HEK293T (cell line): ENCODE results near the gene PPP2R5C.

ENCODE experiments used
- ARNT ChIP-seq: fragments of 450-650 bp; IDR thresholded peaks from 2 replicates; pipeline ENCODE4 v1.6.1; 2017; ENCODE audit warnings: mild to moderate bottlenecking
- BHLHE40 ChIP-seq: fragments of 450-650 bp; IDR thresholded peaks from 2 replicates; pipeline ENCODE4 v1.6.1; 2016; ENCODE audit warnings: mild to moderate bottlenecking, moderate library complexity, borderline replicate concordance
- CTBP1 ChIP-seq: fragments of 450-650 bp; IDR thresholded peaks from 2 replicates; pipeline ENCODE4 v1.6.1; 2016; ENCODE audit warnings: borderline replicate concordance
- ELF4 ChIP-seq: fragments of 450-650 bp; IDR thresholded peaks from 2 replicates; pipeline ENCODE4 v1.6.1; 2017; ENCODE audit warnings: antibody characterized with exemption
- FOXA1 ChIP-seq: fragments of 450-650 bp; IDR thresholded peaks from 2 replicates; pipeline ENCODE4 v1.6.1; 2016; ENCODE audit warnings: mild to moderate bottlenecking
- FOXM1 ChIP-seq: fragments of 450-650 bp; IDR thresholded peaks from 2 replicates; pipeline ENCODE4 v1.6.1; 2017; ENCODE audit warnings: mild to moderate bottlenecking, borderline replicate concordance
- HDGF ChIP-seq: fragments of 450-650 bp; IDR thresholded peaks from 2 replicates; pipeline ENCODE4 v1.6.1; 2017; ENCODE audit warnings: antibody characterized with exemption, borderline replicate concordance
- LEF1 ChIP-seq: fragments of 450-650 bp; IDR thresholded peaks from 2 replicates; pipeline ENCODE4 v1.6.1; 2017; ENCODE audit warnings: mild to moderate bottlenecking, borderline replicate concordance
- NFRKB ChIP-seq: fragments of 450-650 bp; IDR thresholded peaks from 2 replicates; pipeline ENCODE4 v1.6.1; 2016; ENCODE audit warnings: mild to moderate bottlenecking, moderate library complexity
- PKNOX1 ChIP-seq: fragments of 450-650 bp; IDR thresholded peaks from 2 replicates; pipeline ENCODE4 v1.6.1; 2016
- SP1 ChIP-seq: fragments of 450-650 bp; IDR thresholded peaks from 2 replicates; pipeline ENCODE4 v1.6.1; 2017
- SUZ12 ChIP-seq: fragments of 450-650 bp; IDR thresholded peaks from 2 replicates; pipeline ENCODE4 v1.6.1; 2016; ENCODE audit warnings: mild to moderate bottlenecking
- TARDBP ChIP-seq: fragments of 450-650 bp; IDR thresholded peaks from 2 replicates; pipeline ENCODE4 v1.6.1; 2016
- ZNF384 ChIP-seq: fragments of 450-650 bp; IDR thresholded peaks from 2 replicates; pipeline ENCODE4 v1.6.1; 2016

- TF ChIP-seq ZNF384 (no peak), BHLHE40 (no peak), SUZ12 (no peak), FOXA1 (no peak), PKNOX1 (no peak), ELF4 (no peak), SP1 (no peak), FOXM1 (no peak), LEF1 (no peak), HDGF (no peak), NFRKB (no peak), TARDBP (no peak), ARNT (no peak), CTBP1 (no peak)
Measured at GRCh38 chr14:101755591-101756324, 5.8 kb upstream of the PPP2R5C start.
